ENCODE data around the gene TUBGCP2. TPM values are rescaled to one million over a fixed set of nuclear protein-coding genes. Genes with fewer than 3 reads are reported as not detected.

TUBGCP2 gene
- polyA plus RNA-seq, 3 donors: 25.9 to 78.6 (median 39.3) TPM

DNA sequence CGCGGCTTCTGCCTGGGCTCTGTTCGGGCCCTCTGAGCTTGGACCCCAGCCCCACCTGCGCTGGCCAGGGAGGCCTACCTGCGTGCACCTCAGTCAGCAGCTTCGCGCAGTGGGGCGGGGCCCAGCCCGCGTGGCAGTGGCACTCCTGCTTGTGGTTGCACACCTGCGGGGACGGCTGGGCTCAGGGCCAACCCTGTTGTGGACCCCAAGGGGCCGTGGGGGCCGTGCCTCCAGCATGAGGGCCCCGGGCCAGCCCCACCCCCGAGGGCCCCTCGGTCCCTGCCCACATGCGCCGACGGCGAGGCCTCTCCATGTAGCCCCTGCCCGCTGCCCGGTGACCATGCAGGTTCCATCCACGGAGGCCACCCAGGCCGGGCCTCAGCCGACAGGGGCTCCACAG is 39.3 kb downstream of the TUBGCP2 start:
- Mint-ChIP-seq H3K27me3 (ENCODE audit: low read depth in 3 of 3) (peaks cover 0 to 5% (median 1%) of the 10 kb centered on the region in 3 donors), H3K4me1 (peaks cover 16% of the 10 kb centered on the region), H3K36me3 (peaks cover 42 to 74% of the 10 kb centered on the region in 2 donors), H3K27ac (no peak overlapping the region), H3K9me3 (no peaks in the 10 kb centered on the region), H3K4me3 (no peak overlapping the region)
- Histone ChIP-seq H3K36me3 (replicated peaks in 1 of 2; ENCODE audit: control insufficient read depth in 1 of 2, insufficient read depth in 2 of 2, low read length in 2 of 2) (peaks cover 74 to 84% of the 10 kb centered on the region in 2 donors), H3K4me2 (replicated peaks; ENCODE audit: extremely low read depth, low read length, poor library complexity, severe bottlenecking) (no peak overlapping the region), H3K9me3 (replicated peaks in 1 of 2; ENCODE audit: control insufficient read depth in 1 of 2, insufficient read depth in 1 of 2, low read length in 2 of 2) (no peaks in the 10 kb centered on the region), H3K27me3 (ENCODE audit: control insufficient read depth in 2 of 2, insufficient read depth in 2 of 2, low read length in 2 of 2) (no peaks in the 10 kb centered on the region), H2AFZ (ENCODE audit: insufficient read depth, low read depth, low read length, poor library complexity, severe bottlenecking) (no peak overlapping the region), H3K4me3 (replicated peaks in 1 of 3; ENCODE audit: low read depth in 2 of 3, low read length in 3 of 3) (no peak overlapping the region), H3K27ac (ENCODE audit: low read depth in 1 of 2, low read length in 2 of 2) (no peak overlapping the region), H4K20me1 (ENCODE audit: insufficient read depth, low read length) (peaks cover 74% of the 10 kb centered on the region), H3K79me2 (ENCODE audit: insufficient read depth, low read length) (peaks cover 8% of the 10 kb centered on the region), H3K9ac (ENCODE audit: insufficient read depth, low read length, poor library complexity, severe bottlenecking) (no peak overlapping the region), H3K4me1 (ENCODE audit: control insufficient read depth in 1 of 2, insufficient read depth in 2 of 2, low read length in 2 of 2) (peaks cover 19 to 29% of the 10 kb centered on the region in 2 donors)
- TF ChIP-seq, protein P1, sequence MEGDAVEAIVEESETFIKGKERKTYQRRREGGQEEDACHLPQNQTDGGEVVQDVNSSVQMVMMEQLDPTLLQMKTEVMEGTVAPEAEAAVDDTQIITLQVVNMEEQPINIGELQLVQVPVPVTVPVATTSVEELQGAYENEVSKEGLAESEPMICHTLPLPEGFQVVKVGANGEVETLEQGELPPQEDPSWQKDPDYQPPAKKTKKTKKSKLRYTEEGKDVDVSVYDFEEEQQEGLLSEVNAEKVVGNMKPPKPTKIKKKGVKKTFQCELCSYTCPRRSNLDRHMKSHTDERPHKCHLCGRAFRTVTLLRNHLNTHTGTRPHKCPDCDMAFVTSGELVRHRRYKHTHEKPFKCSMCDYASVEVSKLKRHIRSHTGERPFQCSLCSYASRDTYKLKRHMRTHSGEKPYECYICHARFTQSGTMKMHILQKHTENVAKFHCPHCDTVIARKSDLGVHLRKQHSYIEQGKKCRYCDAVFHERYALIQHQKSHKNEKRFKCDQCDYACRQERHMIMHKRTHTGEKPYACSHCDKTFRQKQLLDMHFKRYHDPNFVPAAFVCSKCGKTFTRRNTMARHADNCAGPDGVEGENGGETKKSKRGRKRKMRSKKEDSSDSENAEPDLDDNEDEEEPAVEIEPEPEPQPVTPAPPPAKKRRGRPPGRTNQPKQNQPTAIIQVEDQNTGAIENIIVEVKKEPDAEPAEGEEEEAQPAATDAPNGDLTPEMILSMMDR (IDR thresholded peaks at IDR 0.05): no peak
- DNase-seq: no peak
- WGBS (ENCODE audit: insufficient coverage): 90% methylated on average over 26 of the region's 26 CpGs
- intact Hi-C loops (cut with micrococcal nuclease): no loop called here

DNA sequence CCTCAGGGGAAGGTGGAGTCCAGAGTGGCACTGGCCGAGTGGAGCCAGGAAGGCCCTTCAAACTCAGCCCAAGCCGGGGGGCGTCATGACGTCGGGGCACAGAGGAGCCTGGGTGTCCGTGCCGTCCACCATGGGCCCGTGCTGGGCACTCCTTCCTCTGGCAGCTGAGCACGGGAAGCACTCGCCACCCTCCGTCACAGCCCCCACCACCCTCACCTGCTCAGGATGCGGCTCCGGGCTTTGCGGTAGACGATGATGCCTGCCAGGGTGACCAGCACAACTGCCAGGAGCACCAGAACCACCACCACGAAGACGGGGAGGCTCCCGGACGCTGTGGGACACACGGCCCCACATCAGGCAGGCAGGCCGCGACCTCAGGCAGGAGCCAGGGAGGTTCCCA is 40.1 kb downstream of the TUBGCP2 start:
- DNase-seq: no peak
- intact Hi-C loops (cut with micrococcal nuclease): no loop called here
- Histone ChIP-seq H3K9ac (ENCODE audit: insufficient read depth, low read length, poor library complexity, severe bottlenecking) (no peak overlapping the region), H3K79me2 (ENCODE audit: insufficient read depth, low read length) (peaks cover 4% of the 10 kb centered on the region), H3K4me2 (replicated peaks; ENCODE audit: extremely low read depth, low read length, poor library complexity, severe bottlenecking) (no peak overlapping the region), H3K36me3 (replicated peaks in 1 of 2; ENCODE audit: control insufficient read depth in 1 of 2, insufficient read depth in 2 of 2, low read length in 2 of 2) (peaks cover 68 to 82% of the 10 kb centered on the region in 2 donors), H3K27ac (ENCODE audit: low read depth in 1 of 2, low read length in 2 of 2) (no peak overlapping the region), H3K4me3 (replicated peaks in 1 of 3; ENCODE audit: low read depth in 2 of 3, low read length in 3 of 3) (no peak overlapping the region), H2AFZ (ENCODE audit: insufficient read depth, low read depth, low read length, poor library complexity, severe bottlenecking) (no peak overlapping the region), H3K27me3 (ENCODE audit: control insufficient read depth in 2 of 2, insufficient read depth in 2 of 2, low read length in 2 of 2) (no peaks in the 10 kb centered on the region), H3K9me3 (replicated peaks in 1 of 2; ENCODE audit: control insufficient read depth in 1 of 2, insufficient read depth in 1 of 2, low read length in 2 of 2) (no peaks in the 10 kb centered on the region), H3K4me1 (ENCODE audit: control insufficient read depth in 1 of 2, insufficient read depth in 2 of 2, low read length in 2 of 2) (peaks cover 22 to 31% of the 10 kb centered on the region in 2 donors), H4K20me1 (ENCODE audit: insufficient read depth, low read length) (peaks cover 68% of the 10 kb centered on the region)
- Mint-ChIP-seq H3K4me3 (no peak overlapping the region), H3K36me3 (peaks cover 48 to 82% of the 10 kb centered on the region in 2 donors), H3K27me3 (ENCODE audit: low read depth in 3 of 3) (peaks cover 0 to 5% (median 1%) of the 10 kb centered on the region in 3 donors), H3K4me1 (peaks cover 24% of the 10 kb centered on the region), H3K27ac (no peak overlapping the region), H3K9me3 (no peaks in the 10 kb centered on the region)
- 96% methylated on average over 19 of the region's 22 CpGs for WGBS (ENCODE audit: insufficient coverage)
- TF ChIP-seq, protein P1 (IDR thresholded peaks at IDR 0.05): no peak

Data from CD14-positive monocyte (primary cell).